H9 (cell line): ENCODE measurements around the gene LGALS9. TPM values are rescaled to one million over a fixed set of nuclear protein-coding genes. Genes with fewer than 3 reads are reported as not detected.
A peak's percentile ranks its signal among the peaks of the same experiment; 100 is the strongest.

Experiments used
- DNase-seq: peaks from one replicate; pipeline ENCODE4 v3.0.0-alpha.2; 2017
- H2AFZ ChIP-seq: one replicate; pipeline ENCODE4 v1.6.1; 2013; ENCODE audit warnings: mild to moderate bottlenecking, low read length, control low read depth, moderate library complexity
- H2AK5ac ChIP-seq: 2 replicates; pipeline ENCODE4 v1.6.1; 2013; ENCODE audit warnings: low read length, control low read depth, mixed read lengths; ENCODE audit not compliant: insufficient read length
- H2BK120ac ChIP-seq: one replicate; pipeline ENCODE4 v1.6.1; 2013; ENCODE audit warnings: low read depth, mild to moderate bottlenecking, low read length, control low read depth, inconsistent platforms; ENCODE audit not compliant: poor library complexity, severe bottlenecking
- H2BK12ac ChIP-seq: 2 replicates; pipeline ENCODE4 v1.6.1; 2013; ENCODE audit warnings: low read length, control low read depth, mixed read lengths, low read depth; ENCODE audit not compliant: insufficient read length
- H2BK15ac ChIP-seq: 2 replicates; pipeline ENCODE4 v1.6.1; 2013; ENCODE audit warnings: low read depth, low read length, control low read depth
- H2BK20ac ChIP-seq: one replicate; pipeline ENCODE4 v1.6.1; 2013; ENCODE audit warnings: low read depth, mild to moderate bottlenecking, low read length, control low read depth, inconsistent platforms; ENCODE audit not compliant: poor library complexity, severe bottlenecking
- H2BK5ac ChIP-seq: 2 replicates; pipeline ENCODE4 v1.6.1; 2013; ENCODE audit warnings: low read length, control low read depth, mixed read lengths; ENCODE audit not compliant: insufficient read length
- H3K14ac ChIP-seq: 2 replicates; pipeline ENCODE4 v1.6.1; 2013; ENCODE audit warnings: low read length, control low read depth; ENCODE audit not compliant: insufficient read depth
- H3K18ac ChIP-seq: 2 replicates; pipeline ENCODE4 v1.6.1; 2013; ENCODE audit warnings: low read depth, mild to moderate bottlenecking, mixed read lengths, low read length, control low read depth; ENCODE audit not compliant: insufficient read length
- H3K23ac ChIP-seq: 2 replicates; pipeline ENCODE4 v1.6.1; 2013; ENCODE audit warnings: low read length, control low read depth, mixed read lengths, low read depth; ENCODE audit not compliant: insufficient read length
- H3K23me2 ChIP-seq: 2 replicates; pipeline ENCODE4 v1.6.1; 2013; ENCODE audit warnings: low read depth, mild to moderate bottlenecking, mixed read lengths, low read length, control low read depth; ENCODE audit not compliant: insufficient read length, poor library complexity, severe bottlenecking
- H3K27ac ChIP-seq: 2 replicates; pipeline ENCODE4 v1.5.1; 2013; ENCODE audit warnings: low read length, control low read depth, mixed read lengths, low read depth; ENCODE audit not compliant: insufficient read length
- H3K27me3 ChIP-seq: 2 replicates; pipeline ENCODE4 v1.6.1; 2013; ENCODE audit warnings: low read length, control low read depth, inconsistent platforms; ENCODE audit not compliant: insufficient read depth
- H3K4ac ChIP-seq: 2 replicates; pipeline ENCODE4 v1.6.1; 2013; ENCODE audit warnings: low read depth, mild to moderate bottlenecking, control low read depth, inconsistent platforms, low read length, moderate library complexity
- H3K4me1 ChIP-seq: 2 replicates; pipeline ENCODE4 v1.6.1; 2013; ENCODE audit warnings: low read length, control low read depth, inconsistent platforms; ENCODE audit not compliant: insufficient read depth
- H3K4me2 ChIP-seq: 2 replicates; pipeline ENCODE4 v1.6.1; 2013; ENCODE audit warnings: low read length, control low read depth, mixed read lengths; ENCODE audit not compliant: insufficient read length, insufficient read depth
- H3K56ac ChIP-seq: 2 replicates; pipeline ENCODE4 v1.6.1; 2013; ENCODE audit warnings: low read depth, mild to moderate bottlenecking, mixed read lengths, low read length, control low read depth; ENCODE audit not compliant: insufficient read length
- H3K79me1 ChIP-seq: 2 replicates; pipeline ENCODE4 v1.6.1; 2013; ENCODE audit warnings: low read depth, mild to moderate bottlenecking, moderate library complexity, low read length, control low read depth, inconsistent platforms; ENCODE audit not compliant: insufficient read depth, poor library complexity, severe bottlenecking
- H3K79me2 ChIP-seq: 2 replicates; pipeline ENCODE4 v1.6.1; 2013; ENCODE audit warnings: low read length, control low read depth, inconsistent platforms; ENCODE audit not compliant: insufficient read depth
- H3K9ac ChIP-seq: 2 replicates; pipeline ENCODE4 v1.6.1; 2013; ENCODE audit warnings: low read length, control low read depth, mixed read lengths; ENCODE audit not compliant: insufficient read length; ENCODE audit errors: extremely low read depth
- H3K9me3 ChIP-seq: one replicate; pipeline ENCODE4 v1.6.1; 2013; ENCODE audit warnings: low read depth, low read length, inconsistent platforms; ENCODE audit not compliant: control insufficient read depth
- H3T11ph ChIP-seq: one replicate; pipeline ENCODE4 v1.6.1; 2013; ENCODE audit warnings: mild to moderate bottlenecking, low read length, control low read depth, inconsistent platforms
- H4K20me1 ChIP-seq: one replicate; pipeline ENCODE4 v1.6.1; 2013; ENCODE audit not compliant: control insufficient read depth, insufficient read length, insufficient read depth
- H4K5ac ChIP-seq: 2 replicates; pipeline ENCODE4 v1.6.1; 2013; ENCODE audit warnings: low read depth, mild to moderate bottlenecking, mixed read lengths, low read length, control low read depth; ENCODE audit not compliant: insufficient read length
- H4K8ac ChIP-seq: replicated peaks from 2 replicates; pipeline ENCODE4 v1.6.1; 2013; ENCODE audit warnings: low read length, control low read depth, mixed read lengths, low read depth; ENCODE audit not compliant: insufficient read length
- H4K91ac ChIP-seq: 2 replicates; pipeline ENCODE4 v1.6.1; 2013; ENCODE audit warnings: low read depth, mild to moderate bottlenecking, moderate library complexity, mixed read lengths, low read length, control low read depth; ENCODE audit not compliant: insufficient read length
- H3K27ac Mint-ChIP-seq, 3 experiments: 2 replicates in 2 of 3; 3 replicates in 1 of 3; pipeline ENCODE4 v1.8.0; 2020 to 2021; ENCODE audit warnings: mixed read lengths in 3 of 3, mild to moderate bottlenecking in 1 of 3, moderate library complexity in 1 of 3
- H3K27me3 Mint-ChIP-seq: 2 replicates; pipeline ENCODE4 v1.8.0; 2021; ENCODE audit warnings: low read depth, mild to moderate bottlenecking, moderate library complexity, mixed read lengths
- H3K36me3 Mint-ChIP-seq, 3 experiments: 2 replicates in 2 of 3; 3 replicates in 1 of 3; pipeline ENCODE4 v1.8.0; 2020 to 2021; ENCODE audit warnings: low read depth in 3 of 3, mixed read lengths in 3 of 3; ENCODE audit not compliant: insufficient read depth in 1 of 3
- H3K4me1 Mint-ChIP-seq, 2 experiments: 2 replicates each; pipeline ENCODE4 v1.8.0; 2020; ENCODE audit warnings: mixed read lengths in 2 of 2
- H3K4me3 Mint-ChIP-seq, 2 experiments: 2 replicates in 1 of 2; 3 replicates in 1 of 2; pipeline ENCODE4 v1.8.0; 2020 to 2021; ENCODE audit warnings: mild to moderate bottlenecking in 2 of 2, mixed read lengths in 2 of 2, moderate library complexity in 1 of 2
- H3K9me3 Mint-ChIP-seq, 2 experiments: 2 replicates in 1 of 2; 3 replicates in 1 of 2; pipeline ENCODE4 v1.8.0; 2020; ENCODE audit warnings: mild to moderate bottlenecking in 2 of 2, mixed read lengths in 2 of 2, moderate library complexity in 1 of 2
- WGBS: extraction: QIAGEN DNeasy Blood & Tissue Kit; methylation state at CpG from one replicate; pipeline ENCODE4 v1.1.7; 2013; ENCODE audit warnings: missing lambda C conversion rate, low lambda C conversion rate, mixed read lengths; ENCODE audit not compliant: insufficient read length; ENCODE audit errors: extremely low coverage; 5-methylcytosine and 5-hydroxymethylcytosine counted together
- total RNA-seq: library from RNA; stranded (reverse); gene quantifications from 2 replicates; pipeline ENCODE4 v1.2.1, GENCODE V29; 2021
- TF ChIP-seq, protein P1 (sequence below): fragments of 200-600 bp; sonication (generic); conservative IDR thresholded peaks from 3 replicates; pipeline ENCODE4 v1.8.0; 2021; ENCODE audit warnings: antibody characterized with exemption, mild to moderate bottlenecking

The LGALS9 gene
- total RNA-seq, 1 experiment from 2014 or later, result 2.5 TPM

DNA sequence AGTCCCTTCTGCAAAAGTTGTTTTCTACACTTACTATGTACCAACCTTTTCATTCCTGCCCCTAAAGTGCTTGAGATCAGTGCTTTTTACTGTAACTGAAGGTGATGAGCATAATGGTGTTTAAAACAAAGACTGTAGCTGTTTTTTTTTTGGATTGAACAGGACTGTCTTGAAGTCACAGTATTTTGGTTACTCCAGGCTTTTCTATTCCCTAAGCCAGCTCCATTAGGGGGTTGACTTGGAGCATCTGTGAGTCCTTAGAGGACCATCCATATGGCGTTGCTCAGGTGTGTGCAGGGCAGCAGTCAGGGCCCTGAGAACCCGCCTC is 29.0 kb upstream of the LGALS9 start:
- H3K18ac ChIP-seq, result no peak overlapping the region
- H2BK20ac ChIP-seq, result no peak overlapping the region
- no peak overlapping the region for H4K8ac ChIP-seq
- no peak overlapping the region for H3K56ac ChIP-seq
- DNase-seq, result no peak
- H2BK15ac ChIP-seq, result no peak overlapping the region
- H3K79me1 ChIP-seq, result no peaks in the 10 kb centered on the region
- H2AFZ ChIP-seq, result no peak overlapping the region
- H3T11ph ChIP-seq, result no peak overlapping the region
- no peak overlapping the region for H3K4ac ChIP-seq
- no peak overlapping the region for H3K9ac ChIP-seq
- no peaks in the 10 kb centered on the region for H3K79me2 ChIP-seq
- H2AK5ac ChIP-seq, result no peak overlapping the region
- peaks cover 6 to 36% (median 30%) of the 10 kb centered on the region in 3 experiments; a peak in 6 of 7 replicates for H3K36me3 Mint-ChIP-seq
- H3K23ac ChIP-seq, result no peak overlapping the region
- no peaks in the 10 kb centered on the region for H3K27me3 ChIP-seq
- no peaks in the 10 kb centered on the region for H4K20me1 ChIP-seq
- H3K27me3 Mint-ChIP-seq, result no peaks in the 10 kb centered on the region
- H3K9me3 Mint-ChIP-seq, result no peaks in the 10 kb centered on the region
- TF ChIP-seq, protein P1, sequence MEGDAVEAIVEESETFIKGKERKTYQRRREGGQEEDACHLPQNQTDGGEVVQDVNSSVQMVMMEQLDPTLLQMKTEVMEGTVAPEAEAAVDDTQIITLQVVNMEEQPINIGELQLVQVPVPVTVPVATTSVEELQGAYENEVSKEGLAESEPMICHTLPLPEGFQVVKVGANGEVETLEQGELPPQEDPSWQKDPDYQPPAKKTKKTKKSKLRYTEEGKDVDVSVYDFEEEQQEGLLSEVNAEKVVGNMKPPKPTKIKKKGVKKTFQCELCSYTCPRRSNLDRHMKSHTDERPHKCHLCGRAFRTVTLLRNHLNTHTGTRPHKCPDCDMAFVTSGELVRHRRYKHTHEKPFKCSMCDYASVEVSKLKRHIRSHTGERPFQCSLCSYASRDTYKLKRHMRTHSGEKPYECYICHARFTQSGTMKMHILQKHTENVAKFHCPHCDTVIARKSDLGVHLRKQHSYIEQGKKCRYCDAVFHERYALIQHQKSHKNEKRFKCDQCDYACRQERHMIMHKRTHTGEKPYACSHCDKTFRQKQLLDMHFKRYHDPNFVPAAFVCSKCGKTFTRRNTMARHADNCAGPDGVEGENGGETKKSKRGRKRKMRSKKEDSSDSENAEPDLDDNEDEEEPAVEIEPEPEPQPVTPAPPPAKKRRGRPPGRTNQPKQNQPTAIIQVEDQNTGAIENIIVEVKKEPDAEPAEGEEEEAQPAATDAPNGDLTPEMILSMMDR, result peak; percentile 7; the same call in 2 of the 3 replicates
- H4K5ac ChIP-seq, result no peak overlapping the region
- no peak overlapping the region for H3K14ac ChIP-seq
- no peak overlapping the region; a peak in 1 of 5 replicates for H3K4me3 Mint-ChIP-seq
- no CpG with 5 or more reads among the region's 2 CpGs for WGBS
- no peak overlapping the region for H2BK12ac ChIP-seq
- peaks cover 6 to 8% of the 10 kb centered on the region in 2 experiments for H3K4me1 Mint-ChIP-seq
- no peaks in the 10 kb centered on the region for H3K9me3 ChIP-seq
- no peak overlapping the region for H4K91ac ChIP-seq
- no peak overlapping the region for H2BK120ac ChIP-seq
- H3K27ac Mint-ChIP-seq, result no peak overlapping the region
- no peaks in the 10 kb centered on the region for H3K23me2 ChIP-seq
- no peak overlapping the region for H3K4me2 ChIP-seq
- H2BK5ac ChIP-seq, result no peak overlapping the region
- H3K27ac ChIP-seq, result no peak overlapping the region
- H3K4me1 ChIP-seq, result no peaks in the 10 kb centered on the region
